HG03521 (cell line): ENCODE measurements around the gene CTNNA3.

ENCODE experiments used
- ATAC-seq: cut with Tn5 transposase; IDR thresholded peaks from one replicate; pipeline ENCODE4 v1.9.1; 2021; ENCODE audit warnings: mild to moderate bottlenecking, moderate library complexity; ENCODE audit not compliant: unreplicated experiment

The CTNNA3 gene

GRCh38 chr10:67666416-67667034 lies 29.5 kb downstream of the CTNNA3 start:
- ATAC-seq = no peak

GRCh38 chr10:67665491-67665890 lies 30.5 kb downstream of the CTNNA3 start:
- no peak for ATAC-seq

DNA sequence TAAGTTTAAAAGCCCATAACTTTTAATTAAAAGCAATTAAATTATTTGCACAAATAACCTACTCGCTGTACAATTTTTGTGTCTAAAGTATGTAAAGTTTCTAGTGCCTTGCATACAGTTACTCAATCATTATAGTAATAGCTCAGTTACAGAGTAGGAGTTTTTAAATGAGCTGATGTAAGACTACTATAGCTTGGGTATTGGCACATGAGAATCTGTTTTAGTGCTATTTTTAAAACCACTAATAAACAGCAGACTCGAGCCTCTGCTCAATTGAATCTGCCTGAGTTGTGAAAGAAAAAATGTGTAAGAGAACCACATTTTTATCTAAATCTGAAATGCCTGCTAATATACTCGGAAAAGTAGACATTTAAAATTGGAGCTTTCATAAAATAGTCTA lies 31.1 kb downstream of the CTNNA3 start:
- ATAC-seq = no peak

DNA sequence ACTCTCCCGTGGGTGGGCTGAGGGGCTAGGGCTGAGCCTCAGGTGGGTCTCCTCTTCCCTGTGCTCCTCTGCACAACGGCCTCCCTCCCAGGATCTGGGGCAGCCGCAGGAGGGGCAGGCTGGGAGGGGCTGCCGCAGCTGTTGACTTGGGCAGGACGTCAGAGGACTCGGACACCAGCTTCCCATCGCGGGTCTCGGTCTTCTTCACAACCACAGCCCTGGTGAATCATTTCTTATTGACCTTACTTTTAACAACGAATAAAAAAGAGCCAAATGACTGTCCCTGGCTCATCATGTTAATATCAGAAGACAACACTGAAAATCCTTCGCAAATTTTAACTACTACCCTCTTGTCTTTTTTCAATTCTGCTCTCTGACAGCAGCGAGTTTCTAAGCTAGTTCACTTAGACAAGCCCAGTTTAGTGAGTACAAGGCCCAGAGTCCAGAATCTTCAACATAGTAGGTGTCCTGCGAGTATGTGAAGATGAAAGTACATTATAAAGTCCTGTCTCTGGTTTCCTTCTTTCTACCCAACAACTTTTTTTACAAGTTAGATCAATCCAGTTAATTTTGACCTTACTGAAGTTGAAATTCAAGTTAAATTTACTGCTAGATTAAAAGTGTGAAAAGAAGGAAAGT lies 32.4 kb downstream of the CTNNA3 start:
- no peak for ATAC-seq

- no peak for ATAC-seq
These were observed 33.6 kb downstream of the CTNNA3 start for GRCh38 chr10:67662415-67662814.

- no peak for ATAC-seq
These were observed 36.5 kb downstream of the CTNNA3 start for GRCh38 chr10:67659497-67659896.

DNA sequence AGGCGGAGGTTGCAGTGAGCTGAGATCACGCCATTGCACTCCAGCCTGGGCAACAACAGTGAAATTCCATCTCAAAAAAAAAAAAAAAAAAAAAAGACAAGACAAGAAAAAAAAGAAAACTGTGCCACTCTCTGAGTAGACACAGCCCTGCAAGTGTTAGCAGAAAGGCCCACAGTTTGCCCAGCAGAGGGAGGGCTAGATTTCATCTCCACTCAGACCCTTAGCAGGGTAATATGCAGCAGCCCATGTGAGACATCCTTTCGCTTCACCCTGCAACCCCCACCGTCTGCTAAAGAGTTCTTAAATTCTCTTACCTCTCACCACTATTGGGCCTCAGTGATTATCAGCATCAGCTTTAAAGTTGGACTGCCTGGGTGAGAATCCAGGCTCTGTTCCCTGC lies 38.2 kb downstream of the CTNNA3 start:
- ATAC-seq = no peak

DNA sequence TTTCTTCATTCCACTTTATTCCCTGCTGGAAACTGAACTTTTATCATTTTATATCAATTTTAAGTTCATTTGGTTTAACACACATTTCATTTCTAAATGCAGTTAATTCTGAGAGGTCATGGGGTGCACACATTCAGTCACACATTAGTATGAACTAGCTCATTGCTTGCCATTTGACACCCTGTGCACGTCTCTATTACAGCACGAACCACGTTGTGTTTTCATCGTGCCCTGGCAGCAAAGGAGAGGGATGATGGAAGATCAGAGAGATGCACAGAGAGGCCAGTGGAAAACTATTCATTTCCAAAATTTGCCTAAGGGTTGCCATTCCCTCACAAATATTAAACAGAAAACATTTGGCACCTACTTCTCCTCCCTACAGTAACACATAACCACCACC lies 45.4 kb downstream of the CTNNA3 start:
- ATAC-seq = no peak

- ATAC-seq = no peak
These were observed 47.3 kb downstream of the CTNNA3 start for GRCh38 chr10:67648613-67649229.

- ATAC-seq = no peak
These were observed 65.1 kb downstream of the CTNNA3 start for GRCh38 chr10:67630904-67631303.

GRCh38 chr10:67629461-67629971 lies 66.5 kb downstream of the CTNNA3 start:
- no peak for ATAC-seq

DNA sequence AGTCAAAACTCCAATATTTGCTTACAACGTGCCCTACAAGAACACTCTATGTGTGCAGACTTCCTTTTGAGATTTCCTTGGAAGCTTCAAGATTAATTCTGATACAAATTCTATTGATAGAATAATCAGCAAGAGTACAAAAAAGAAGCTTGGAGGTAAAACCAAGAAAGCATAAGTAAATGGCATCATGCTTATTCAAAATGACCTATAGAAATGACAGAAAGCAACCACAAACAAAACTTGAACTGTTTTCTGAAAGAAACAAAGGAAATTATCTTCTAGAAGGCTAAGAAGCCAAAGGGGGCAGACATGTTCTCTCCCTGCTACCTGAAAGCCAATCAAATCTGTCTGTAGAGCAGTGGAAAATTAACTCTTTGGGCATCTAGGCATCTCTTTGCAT lies 73.0 kb downstream of the CTNNA3 start:
- ATAC-seq = no peak

- no peak for ATAC-seq
These were observed 73.5 kb downstream of the CTNNA3 start for GRCh38 chr10:67622511-67622910.

DNA sequence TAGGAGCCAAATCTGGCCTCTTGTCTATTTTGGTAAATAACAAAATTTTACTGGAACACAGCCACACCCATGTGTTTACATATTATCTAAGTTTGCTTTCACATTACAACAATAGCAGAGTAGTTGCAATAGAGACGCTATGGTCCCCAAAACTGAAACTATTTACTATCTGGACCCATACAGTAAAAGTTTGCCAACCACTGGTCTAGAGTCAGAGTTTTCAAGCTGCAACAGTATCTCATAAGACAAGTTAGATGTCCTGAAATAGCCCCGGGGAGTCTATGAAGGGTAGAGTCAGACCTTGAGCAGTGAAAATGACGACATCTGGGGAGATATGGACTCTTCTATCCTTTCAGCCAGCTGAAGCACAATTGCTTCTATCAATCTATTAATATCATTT lies 74.2 kb downstream of the CTNNA3 start:
- no peak for ATAC-seq

DNA sequence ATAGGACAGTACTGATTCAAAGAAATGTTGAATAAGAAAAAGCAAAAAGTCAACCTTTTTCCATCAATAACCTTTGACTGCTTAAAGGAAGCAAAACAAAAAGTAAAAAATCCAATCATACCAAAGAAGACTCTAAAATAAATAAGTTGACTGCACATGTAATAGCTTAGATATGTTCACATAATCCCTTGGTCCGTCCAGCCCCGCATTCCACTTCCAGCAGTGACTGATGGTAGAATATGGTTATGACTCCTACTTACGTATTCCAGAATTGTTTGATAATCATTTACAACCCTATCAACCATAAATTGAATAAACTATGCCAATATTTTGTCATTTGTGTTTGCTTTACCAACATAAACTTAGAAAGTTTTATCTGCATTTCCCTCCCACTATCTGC lies 77.9 kb downstream of the CTNNA3 start:
- ATAC-seq = no peak

GRCh38 chr10:67612577-67613537 lies 83.1 kb downstream of the CTNNA3 start:
- ATAC-seq = peak; percentile 72

GRCh38 chr10:67612176-67612575 lies 83.8 kb downstream of the CTNNA3 start:
- ATAC-seq = no peak

- no peak for ATAC-seq
These were observed 85.8 kb downstream of the CTNNA3 start for GRCh38 chr10:67609996-67610793.

DNA sequence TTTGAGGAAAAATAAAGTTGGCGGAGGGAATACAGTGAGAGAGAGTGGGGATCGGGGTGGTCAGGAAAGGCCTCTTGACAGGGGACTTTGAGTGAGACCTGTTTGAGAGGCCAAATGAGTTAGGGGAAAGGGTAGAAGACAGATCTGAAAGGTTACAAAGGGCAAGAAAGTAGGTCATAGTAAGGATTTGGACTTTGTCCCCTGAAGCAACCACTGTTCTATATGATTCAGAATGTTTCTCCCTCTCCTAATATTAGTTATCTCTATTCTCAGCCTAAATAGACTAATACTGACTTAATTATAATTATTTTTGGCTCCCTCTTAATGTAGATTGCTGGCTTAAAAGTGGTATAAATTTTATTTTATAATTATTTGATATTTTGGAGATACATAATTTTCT lies 88.0 kb downstream of the CTNNA3 start:
- ATAC-seq = no peak

- no peak for ATAC-seq
These were observed 88.5 kb downstream of the CTNNA3 start for GRCh38 chr10:67607472-67607871.
